ENCODE results near the gene TAF6. TPM values are rescaled to one million over a fixed set of nuclear protein-coding genes. Genes with fewer than 3 reads are reported as not detected.

The TAF6 gene
- total and polyA plus RNA-seq, 9 of the 15 experiments (the other 6 are each of a cell fraction or from before 2014, with no cell fraction given), result 0.78 to 78.7 (median 21.3) TPM

- TF ChIP-seq RUNX1 (IDR thresholded peaks at IDR 0.05; ENCODE audit: low read depth), result no peak
- TF ChIP-seq SIX5 (IDR thresholded peaks at IDR 0.05; ENCODE audit: borderline replicate concordance in 1 of 2, insufficient read depth in 1 of 2, low read depth in 1 of 2, low read length in 2 of 2), result no peak
- peak; percentile 43 for TF ChIP-seq CREB1 (IDR thresholded peaks at IDR 0.05)
- peak; percentile 82 for TF ChIP-seq CREB1 (CRISPR knock-in tag; IDR thresholded peaks at IDR 0.05)
- no peak for TF ChIP-seq ZNF507 (tag; conservative IDR thresholded peaks at IDR 0.05)
- TF ChIP-seq SRSF7 (optimal IDR thresholded peaks at IDR 0.05; ENCODE audit: low read depth, low read length), result no peak
- TF ChIP-seq ZNF347 (CRISPR knock-in tag; IDR thresholded peaks at IDR 0.05; ENCODE audit: low read depth), result 0 out of 2 replicates have a peak, but pooled peaks have one; percentile 26
- TF ChIP-seq HIVEP1 (CRISPR knock-in tag; IDR thresholded peaks at IDR 0.05), result 0 out of 2 replicates have a peak, but pooled peaks have one; percentile 41
- no peak for TF ChIP-seq PHF21A (IDR thresholded peaks at IDR 0.05; ENCODE audit: borderline replicate concordance, low read depth)
- TF ChIP-seq KHSRP (IDR thresholded peaks at IDR 0.05), result no peak
- TF ChIP-seq KLF6 (CRISPR knock-in tag; IDR thresholded peaks at IDR 0.05; ENCODE audit: borderline replicate concordance), result no peak
- no peak for TF ChIP-seq SREBF1 (IDR thresholded peaks at IDR 0.05; ENCODE audit: borderline replicate concordance, low read depth, low read length)
- TF ChIP-seq RBM34 (IDR thresholded peaks at IDR 0.05; ENCODE audit: borderline replicate concordance, insufficient read depth, low read length), result no peak
- no peak for TF ChIP-seq BACH1 (tag; IDR thresholded peaks at IDR 0.05)
- TF ChIP-seq, protein P1, sequence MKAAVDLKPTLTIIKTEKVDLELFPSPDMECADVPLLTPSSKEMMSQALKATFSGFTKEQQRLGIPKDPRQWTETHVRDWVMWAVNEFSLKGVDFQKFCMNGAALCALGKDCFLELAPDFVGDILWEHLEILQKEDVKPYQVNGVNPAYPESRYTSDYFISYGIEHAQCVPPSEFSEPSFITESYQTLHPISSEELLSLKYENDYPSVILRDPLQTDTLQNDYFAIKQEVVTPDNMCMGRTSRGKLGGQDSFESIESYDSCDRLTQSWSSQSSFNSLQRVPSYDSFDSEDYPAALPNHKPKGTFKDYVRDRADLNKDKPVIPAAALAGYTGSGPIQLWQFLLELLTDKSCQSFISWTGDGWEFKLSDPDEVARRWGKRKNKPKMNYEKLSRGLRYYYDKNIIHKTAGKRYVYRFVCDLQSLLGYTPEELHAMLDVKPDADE (conservative IDR thresholded peaks at IDR 0.05; ENCODE audit: control insufficient read depth, low read depth, low read length), result peak; percentile 43
- no peak for TF ChIP-seq NCOA6 (IDR thresholded peaks at IDR 0.05)
- TF ChIP-seq EP400 (IDR thresholded peaks at IDR 0.05), result 0 out of 2 replicates have a peak, but pooled peaks have one; percentile 85
- TF ChIP-seq FOXK2 (conservative IDR thresholded peaks at IDR 0.05 in 1 of 2, IDR thresholded peaks at IDR 0.05 in 1 of 2; ENCODE audit: low read depth in 2 of 2), result peak; percentile 53 to 68; a peak in 2 of 4 replicates
- TF ChIP-seq, protein P2, sequence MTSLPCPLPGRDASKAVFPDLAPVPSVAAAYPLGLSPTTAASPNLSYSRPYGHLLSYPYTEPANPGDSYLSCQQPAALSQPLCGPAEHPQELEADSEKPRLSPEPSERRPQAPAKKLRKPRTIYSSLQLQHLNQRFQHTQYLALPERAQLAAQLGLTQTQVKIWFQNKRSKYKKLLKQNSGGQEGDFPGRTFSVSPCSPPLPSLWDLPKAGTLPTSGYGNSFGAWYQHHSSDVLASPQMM (CRISPR knock-in tag; IDR thresholded peaks at IDR 0.05), result no peak
- no peak for TF ChIP-seq SNRNP70 (optimal IDR thresholded peaks at IDR 0.05; ENCODE audit: low read depth, low read length)
- no peak; the same call in 1 of the 2 replicates for TF ChIP-seq SMC3 (conservative IDR thresholded peaks at IDR 0.05; ENCODE audit: insufficient read depth, low read depth, low read length)
- TF ChIP-seq, protein P3, sequence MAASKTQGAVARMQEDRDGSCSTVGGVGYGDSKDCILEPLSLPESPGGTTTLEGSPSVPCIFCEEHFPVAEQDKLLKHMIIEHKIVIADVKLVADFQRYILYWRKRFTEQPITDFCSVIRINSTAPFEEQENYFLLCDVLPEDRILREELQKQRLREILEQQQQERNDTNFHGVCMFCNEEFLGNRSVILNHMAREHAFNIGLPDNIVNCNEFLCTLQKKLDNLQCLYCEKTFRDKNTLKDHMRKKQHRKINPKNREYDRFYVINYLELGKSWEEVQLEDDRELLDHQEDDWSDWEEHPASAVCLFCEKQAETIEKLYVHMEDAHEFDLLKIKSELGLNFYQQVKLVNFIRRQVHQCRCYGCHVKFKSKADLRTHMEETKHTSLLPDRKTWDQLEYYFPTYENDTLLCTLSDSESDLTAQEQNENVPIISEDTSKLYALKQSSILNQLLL (CRISPR knock-in tag; IDR thresholded peaks at IDR 0.05; ENCODE audit: borderline replicate concordance), result no peak
- TF ChIP-seq RBM22 (IDR thresholded peaks at IDR 0.05; ENCODE audit: low read depth, low read length, poor library complexity, severe bottlenecking), result peak; percentile 60
- TF ChIP-seq KLF13 (tag; IDR thresholded peaks at IDR 0.05; ENCODE audit: borderline replicate concordance, low read depth), result no peak
Measured at GRCh38 chr7:100101016-100101862, 17.9 kb downstream of the TAF6 start, which contains the start of the genes AP4M1 and MCM7 (continued).

Measured in K562 (cell line).